GM21737 (cell line): ENCODE results near the gene DAPK3.
"Not testable (repeated sequence)": the region's sequence is repeated elsewhere in the genome, so short reads cannot be mapped to it uniquely, and the experiment has no call there.

Experiments used
- ATAC-seq: cut with Tn5 transposase; IDR thresholded peaks from one replicate; pipeline ENCODE4 v1.9.1; 2021; ENCODE audit warnings: mild to moderate bottlenecking, moderate library complexity; ENCODE audit not compliant: unreplicated experiment

The DAPK3 gene

DNA sequence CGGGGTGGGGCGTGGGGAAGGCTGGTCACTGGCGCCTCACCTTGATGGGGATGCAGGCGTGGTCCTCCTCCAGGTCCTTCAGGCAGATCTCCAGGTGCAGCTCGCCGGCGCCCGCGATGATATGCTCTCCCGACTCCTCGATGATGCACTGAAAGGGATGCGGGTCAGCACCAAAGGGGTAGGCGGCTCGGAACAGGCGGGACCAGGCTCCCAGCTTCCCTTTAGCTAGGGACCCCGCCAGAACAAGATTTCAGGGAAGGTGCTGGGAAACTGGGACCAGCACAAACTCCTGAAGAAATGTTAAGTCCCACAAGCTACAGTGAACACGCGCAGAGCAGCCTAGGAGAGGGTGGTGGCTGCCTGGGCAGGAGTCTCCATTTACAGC lies 8.4 kb upstream of the DAPK3 start:
- no peak for ATAC-seq

DNA sequence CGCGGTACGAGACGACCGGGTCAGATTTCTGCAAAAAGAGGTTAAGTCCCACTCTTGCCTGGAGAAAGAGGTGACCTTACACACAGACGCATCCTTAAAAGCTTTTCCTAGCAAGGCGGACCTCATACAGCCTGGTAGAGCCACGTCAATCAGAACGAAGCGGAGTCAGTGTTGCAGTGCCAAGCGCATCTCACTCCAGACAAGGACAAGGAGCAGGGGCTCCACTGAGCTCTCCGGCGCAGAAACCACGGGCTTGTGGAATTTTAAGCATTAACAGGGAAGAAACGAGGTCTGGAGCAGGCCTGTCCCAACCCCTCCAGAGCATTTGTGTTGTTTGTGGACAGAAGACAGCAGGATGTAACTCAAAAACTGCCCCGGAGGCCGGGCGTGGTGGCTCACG lies 7.2 kb upstream of the DAPK3 start:
- no peak for ATAC-seq

DNA sequence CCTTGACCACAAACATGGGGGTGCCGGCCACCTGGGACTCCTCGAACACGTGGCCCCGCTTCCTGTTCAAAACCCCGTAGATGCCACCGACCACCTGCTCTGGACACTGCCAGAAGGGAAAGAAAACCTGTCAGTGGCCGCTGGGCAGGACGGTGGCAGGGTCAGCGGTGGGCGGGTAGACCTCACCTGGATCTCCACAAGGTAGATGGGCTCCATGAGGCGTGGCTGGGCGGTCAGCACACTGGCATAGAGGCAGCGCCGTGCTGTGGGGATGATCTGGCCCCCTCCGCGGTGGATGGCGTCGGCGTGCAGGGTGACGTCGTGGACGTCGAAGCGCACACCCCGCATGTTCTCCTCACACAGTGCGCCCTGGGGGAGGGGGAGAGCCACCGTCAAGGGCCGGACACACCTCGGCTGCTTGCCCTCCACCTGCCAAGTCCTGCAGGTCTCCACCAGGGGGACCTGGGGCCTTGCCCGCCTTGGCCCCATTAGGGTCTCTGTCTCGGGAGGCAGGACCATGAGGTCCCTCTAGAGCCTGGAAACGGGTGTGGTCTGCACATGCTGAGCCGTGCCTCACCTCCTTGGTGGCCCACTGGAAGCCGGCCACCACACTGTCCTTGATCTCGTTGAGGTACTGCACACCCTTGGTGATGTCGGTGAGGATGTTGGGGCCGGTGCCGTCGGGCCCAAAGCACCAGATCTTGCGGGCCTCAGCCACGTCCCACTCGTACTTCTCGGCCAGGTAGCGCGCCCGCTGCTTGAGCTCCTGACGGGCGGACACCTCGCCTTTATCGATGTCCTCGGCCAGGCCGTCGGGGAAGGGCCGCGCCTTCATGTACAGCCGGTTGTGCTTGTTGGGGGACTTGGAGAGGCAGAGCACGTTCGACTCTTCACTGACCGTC lies 6.6 kb upstream of the DAPK3 start:
- no peak for ATAC-seq

DNA sequence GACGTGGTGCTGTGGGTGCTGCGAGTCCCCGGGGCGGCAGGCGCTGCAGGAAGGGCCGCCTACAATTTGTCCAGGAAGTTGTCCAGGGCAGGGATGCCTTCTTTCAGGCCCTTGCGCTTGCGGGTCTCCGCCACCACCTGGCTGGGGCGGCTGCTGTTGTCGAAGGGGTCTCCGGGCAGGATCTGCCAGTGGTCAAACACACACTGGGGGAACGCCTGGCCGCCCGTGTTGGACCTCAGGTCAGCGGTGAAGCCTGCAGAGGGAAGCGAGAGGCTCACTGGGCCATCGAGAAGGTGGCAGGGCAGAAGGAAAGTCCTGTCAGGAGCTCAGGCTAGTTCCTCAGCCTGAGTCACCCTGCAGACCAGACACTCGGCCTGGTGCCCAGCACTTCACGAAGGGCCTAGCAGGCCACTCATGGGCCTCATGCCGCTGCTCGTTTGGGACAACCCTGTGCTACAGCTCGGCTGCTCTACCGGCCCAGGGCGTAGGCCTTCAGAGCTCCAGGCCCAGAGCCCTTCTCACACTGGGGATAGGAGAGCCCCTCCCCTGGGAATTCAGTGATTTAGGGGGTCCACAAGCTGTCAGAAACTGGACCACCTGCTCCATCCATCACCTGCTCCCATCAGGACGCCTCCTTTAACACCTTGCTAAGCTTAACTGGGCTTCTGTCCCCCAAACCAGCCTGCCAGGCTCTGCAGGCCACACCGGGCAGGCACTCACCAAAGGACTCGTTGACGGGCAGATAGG lies 5.8 kb upstream of the DAPK3 start:
- no peak for ATAC-seq

DNA sequence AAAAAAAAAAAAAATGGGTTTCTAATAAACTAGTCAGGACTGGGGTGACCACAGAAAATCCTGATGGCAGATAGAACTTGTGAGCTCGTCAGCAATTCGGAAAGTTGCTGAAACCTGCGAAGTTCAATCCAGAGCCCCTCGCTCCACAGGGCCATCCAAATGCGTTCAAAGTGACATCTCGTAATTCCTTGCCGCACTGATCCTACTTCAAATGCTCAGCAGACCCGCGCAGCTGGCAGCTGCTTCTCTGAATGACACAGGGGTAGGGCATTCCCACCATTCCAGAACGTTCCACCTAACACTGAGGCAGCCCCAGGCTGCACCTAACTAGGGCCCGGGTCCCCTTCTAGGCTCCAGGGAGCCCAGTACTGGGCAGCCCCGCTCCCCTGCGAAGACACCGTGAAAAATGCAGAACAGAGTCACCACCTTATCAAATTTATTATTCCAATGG lies 4.8 kb upstream of the DAPK3 start:
- no peak for ATAC-seq

DNA sequence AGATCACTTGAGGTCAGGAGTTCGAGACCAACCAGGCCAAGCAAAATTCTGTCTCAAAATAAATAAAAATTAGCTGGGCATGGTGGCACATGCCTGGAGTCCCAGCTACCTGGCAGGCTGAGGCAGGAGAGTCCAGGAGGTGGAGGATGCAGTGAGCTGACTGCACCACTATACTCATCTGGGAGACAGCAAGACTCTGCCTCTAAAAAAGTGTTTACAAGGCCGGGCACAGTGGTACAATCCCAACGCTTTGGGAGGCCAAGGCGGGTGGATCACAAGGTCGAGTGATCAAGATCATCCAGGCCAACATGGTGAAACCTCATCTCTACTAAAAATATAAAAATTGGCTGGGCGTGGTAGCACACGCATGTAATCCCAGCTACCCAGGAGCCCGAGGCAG lies 4.2 kb upstream of the DAPK3 start:
- ATAC-seq = no peak

DNA sequence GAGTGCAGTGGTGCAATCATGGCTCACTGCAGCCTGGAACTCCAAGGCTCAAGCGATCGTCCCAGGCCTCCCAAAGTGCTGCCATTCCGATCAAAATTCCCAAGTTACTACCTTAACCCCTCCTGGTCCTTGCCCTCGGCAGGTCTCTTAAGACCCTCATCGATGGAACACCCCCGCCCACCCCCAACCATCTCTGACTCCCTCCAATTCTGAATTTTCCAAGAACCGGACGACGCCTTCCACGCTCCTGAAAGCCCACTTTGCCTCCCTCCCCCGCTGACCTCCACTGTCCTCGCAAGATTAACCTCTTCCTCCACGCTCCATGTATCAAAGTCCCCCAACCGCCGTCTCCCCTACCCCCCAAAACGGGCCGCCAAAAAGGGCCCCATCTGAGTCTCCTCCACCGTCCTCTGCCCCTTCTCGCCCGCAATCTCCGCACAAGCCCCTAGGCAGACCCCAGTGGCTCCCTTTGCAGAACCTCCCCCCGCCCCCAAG lies 539 bp downstream of the DAPK3 start:
- ATAC-seq = no peak

DNA sequence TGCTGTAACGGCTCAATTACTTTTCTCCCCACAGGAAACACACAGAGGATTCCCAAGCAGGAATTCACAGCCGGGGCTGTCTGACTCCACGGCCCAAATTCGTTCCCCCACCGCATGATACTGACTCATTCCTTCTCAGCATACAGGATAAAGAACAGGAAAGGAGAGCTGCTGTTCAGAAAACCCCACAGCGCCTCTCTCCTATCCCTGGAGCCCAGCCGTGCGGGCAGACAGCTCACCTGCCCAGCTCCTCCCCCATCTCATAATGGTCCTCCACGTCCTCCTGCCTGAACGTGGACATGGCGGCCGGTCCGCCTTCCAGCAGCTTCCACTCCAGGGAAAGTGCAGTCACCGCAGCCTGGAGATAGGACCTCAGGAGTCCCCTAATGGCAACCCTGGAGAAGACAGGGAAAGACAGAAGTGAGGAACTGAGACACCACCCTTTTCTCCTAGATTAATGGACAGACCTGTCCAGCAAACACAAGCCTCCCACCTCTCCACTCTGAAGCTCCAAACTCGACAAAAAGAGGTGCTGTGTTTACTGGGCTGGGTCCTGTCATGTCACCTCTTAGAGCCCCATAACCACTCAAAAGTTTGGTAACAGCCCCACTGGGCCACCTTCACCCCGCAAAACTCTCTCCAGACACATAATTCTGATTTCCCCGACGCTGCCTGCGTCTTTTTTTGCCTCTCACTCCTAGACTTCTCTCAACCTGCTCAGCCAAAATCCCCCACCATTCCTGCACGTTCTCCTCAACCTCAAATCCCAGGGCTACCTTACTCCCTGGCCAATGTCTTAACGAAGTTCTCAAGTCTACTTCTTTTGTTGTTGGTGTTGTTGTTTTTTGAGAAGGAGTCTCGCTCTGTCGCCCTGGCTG lies 1.2 kb downstream of the DAPK3 start:
- no peak for ATAC-seq

DNA sequence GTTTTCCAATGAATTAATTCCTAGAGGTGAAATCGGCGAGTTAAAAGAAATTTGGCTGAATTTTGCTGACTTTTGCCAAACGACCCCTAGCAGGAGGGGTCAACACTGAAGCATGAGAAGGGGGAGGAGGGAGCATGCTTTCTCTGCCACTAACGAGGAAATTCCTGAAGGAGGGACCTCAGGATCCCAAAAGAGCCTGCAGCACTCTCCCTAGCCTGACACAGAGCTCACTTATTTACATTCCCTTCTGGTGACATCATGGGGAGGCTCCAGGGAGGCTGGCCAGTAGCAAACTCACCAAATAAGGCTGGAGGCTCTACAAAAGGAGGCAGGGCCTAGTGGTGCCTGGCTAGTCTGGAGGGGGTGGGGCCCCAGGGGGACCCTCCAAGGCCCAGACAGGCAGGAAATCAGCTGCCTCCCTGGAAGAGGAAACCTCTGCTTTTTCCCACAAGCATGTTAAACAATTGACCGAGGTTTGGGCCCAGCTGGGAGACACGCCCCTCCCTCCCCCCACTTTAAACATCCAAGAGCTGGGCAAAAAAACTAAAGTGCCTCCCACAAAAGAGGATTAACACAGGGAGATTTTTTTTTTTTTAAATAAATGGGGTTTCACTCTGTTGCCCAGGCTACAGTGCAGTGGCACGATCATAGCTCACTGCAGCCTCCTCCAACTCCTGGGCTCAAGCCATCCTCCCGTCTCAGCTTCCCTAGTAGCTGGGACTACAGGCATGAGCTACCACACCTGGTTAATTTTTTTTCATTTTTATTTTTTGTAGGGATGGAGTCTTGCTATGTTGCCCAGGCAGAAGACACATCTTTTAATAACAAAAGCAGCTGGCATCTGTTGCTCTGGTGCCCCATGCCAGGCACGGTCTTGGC lies 2.1 kb downstream of the DAPK3 start:
- no peak for ATAC-seq

DNA sequence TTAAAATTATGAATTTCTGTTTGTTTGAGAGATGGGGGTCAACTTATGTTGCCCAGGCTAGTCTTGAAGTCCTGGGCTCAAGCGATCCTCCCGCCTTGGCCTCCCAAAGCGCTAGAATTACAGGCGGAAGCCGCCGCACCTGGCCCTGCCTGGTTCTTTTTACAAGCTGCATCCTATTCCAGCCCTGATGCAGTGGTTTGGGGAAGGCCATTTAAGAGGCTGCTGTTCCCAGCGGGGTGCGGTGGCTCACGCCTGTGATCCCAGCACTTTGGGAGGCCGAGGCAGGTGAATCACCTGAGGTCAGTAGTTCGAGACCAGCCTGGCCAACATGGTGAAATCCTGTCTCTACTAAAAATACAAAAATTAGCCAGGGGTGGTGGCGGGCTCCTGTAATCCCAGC lies 2.9 kb downstream of the DAPK3 start:
- ATAC-seq = not testable (repeated sequence)

DNA sequence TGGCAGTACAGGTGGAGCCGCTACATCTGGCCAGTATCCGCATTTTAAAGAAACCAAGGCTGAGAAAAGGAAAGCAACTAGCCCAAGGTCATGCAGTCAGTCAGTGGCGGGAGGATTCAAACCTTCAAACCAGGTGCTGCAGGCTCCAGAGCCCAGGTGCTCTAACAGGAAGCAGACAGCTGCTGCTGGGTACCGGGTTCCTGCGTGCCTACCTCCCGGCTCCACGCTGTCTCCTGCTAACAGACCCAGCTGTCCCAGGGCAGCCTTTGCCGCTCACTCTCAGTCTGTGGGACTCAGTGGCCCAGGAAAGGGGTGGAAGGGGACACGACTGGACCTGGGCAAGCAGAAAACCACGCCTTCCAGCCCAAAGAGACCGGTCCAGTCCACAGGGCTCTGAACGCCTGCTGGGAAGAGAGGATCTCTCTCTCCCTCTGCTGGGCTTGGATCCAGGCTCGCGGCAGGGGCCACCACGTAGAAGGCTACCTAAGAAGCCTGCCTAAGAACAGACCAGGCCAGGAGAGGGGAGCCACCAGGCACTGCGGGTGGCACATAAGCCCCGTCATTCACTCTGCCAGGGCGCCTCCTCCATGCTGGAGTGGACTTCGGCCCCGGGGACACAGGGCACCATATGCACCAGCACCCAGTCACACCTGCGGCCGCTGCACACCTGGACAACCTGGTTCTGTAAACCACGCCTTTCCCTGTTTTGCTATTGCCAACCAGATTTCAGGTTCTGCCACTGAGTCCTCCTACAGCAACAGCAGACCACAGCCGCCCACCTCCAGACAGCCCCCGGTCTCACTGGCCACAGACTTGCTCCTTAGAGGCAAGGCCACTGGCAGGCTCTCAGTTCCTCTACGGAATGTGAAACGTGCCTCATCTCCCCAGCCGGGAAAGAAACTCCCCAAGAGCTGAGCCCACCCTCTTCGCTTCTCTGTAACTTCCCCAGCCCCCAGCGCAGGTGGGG lies 4.6 kb downstream of the DAPK3 start:
- no peak for ATAC-seq

DNA sequence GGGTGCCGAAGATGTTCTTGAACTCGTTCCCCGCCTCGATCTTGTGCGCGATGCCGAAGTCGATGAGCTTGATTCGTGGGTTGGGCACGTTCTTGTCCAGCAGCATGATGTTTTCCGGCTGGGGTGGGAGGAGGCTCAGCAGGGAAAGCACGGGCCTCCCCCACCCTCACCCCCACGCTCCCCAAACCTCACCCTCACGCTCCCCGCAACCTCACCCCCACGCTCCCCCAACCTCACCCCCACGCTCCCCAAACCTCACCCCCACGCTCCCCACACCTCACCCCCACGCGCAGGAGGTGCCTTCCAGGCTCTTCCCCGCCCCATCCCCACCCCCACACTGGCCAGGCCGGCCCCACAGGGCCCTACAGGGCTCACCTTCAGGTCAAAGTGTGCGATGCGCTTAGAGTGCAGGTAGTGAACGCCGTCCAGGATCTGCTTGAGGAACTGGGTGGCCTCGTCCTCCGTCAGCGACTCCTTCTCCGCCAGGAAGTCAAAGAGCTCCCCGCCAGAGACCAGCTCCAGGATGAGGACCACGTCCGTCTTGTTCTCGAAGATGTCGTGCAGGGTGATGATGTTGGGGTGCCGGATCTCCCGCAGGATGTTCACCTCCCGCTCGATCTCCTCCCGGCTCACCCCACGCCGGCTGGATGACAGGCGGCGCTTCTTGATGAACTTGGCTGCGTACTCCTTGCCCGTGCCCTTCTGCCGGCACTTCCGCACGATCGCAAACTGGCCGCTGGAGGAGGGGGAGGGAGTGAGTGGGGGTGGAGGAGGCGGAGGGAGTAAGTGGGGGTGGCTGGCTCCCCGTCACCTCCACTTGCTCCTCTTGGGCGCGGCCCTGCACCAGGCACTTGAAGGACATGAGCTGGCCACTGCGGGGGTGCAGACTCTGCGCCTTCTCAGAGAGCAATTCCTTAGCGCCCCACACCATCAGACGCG lies 6.4 kb downstream of the DAPK3 start:
- no peak for ATAC-seq

DNA sequence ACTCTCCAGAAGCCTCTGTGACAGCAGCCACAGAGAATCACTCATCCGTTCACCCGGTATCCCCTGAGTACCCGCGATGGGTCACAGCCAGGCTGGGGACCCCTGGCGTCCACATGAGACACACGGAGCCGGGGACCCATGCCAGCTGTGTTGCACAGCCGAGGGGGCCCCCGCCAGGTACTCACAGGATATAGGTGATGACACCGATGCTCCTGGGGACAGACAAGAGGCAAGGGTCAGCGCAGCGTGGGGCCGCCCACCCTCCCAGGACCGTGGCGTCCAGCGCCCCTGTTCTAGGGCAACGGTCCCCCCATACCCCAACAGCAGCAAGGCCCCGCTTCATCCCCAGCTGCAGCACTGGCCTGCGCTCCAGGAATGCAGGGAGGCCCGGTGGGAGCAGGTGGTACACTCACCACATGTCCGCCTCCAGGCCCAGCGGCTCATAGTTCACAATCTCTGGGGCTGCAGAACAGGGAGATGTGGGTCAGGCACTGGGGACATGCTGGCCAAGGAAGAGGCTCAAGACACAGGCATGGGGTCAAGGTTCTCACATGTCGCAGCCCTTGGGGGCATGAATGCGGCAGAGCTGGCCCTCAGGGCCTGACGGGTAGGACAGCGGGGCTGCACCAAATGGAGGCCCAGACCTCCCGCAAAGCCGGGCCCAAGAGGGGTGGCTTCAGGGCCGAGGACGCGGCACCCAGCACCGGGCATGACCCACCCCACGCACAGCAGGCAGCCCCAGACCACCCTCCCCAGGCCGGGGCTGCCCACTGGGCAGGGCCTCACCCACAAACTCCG lies 7.2 kb downstream of the DAPK3 start:
- ATAC-seq = no peak

DNA sequence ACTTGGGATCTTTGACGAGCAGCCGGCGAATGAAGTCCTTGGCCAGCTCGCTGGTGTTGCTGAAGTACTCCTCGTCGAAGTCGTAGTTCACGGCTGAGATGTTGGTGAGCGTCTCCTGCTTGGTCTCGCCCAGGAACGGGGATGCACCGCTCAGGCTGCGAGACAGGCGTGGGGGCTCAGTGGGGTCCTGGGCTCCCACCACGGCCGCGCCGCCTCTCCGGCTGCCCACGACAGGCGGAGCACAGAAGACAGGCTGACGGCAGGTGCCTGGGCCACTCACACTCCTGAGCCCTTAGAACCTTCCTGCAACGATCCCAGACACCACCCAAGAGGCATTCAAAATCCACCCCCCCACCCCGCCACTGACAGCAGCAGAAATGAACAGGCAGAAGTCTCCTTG lies 9.9 kb downstream of the DAPK3 start:
- ATAC-seq = no peak

DNA sequence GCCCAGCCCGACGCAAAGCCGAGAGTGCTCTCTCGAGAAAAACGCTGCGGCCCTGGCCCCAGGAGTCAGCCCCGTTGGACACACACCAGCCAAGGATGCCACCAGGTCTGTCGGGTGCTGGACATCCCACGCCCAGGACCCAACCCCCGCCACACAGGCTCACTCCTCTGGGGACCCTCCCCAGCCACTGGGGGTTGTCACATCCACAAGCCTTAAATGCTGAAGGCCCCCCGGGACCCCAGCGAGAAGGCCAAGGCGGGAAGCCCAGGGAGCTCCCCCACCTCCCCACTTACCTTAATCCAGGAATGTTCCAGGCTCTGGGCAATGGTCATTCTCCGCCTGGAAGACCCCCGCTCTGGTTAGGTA lies 11.2 kb downstream of the DAPK3 start:
- ATAC-seq = no peak

DNA sequence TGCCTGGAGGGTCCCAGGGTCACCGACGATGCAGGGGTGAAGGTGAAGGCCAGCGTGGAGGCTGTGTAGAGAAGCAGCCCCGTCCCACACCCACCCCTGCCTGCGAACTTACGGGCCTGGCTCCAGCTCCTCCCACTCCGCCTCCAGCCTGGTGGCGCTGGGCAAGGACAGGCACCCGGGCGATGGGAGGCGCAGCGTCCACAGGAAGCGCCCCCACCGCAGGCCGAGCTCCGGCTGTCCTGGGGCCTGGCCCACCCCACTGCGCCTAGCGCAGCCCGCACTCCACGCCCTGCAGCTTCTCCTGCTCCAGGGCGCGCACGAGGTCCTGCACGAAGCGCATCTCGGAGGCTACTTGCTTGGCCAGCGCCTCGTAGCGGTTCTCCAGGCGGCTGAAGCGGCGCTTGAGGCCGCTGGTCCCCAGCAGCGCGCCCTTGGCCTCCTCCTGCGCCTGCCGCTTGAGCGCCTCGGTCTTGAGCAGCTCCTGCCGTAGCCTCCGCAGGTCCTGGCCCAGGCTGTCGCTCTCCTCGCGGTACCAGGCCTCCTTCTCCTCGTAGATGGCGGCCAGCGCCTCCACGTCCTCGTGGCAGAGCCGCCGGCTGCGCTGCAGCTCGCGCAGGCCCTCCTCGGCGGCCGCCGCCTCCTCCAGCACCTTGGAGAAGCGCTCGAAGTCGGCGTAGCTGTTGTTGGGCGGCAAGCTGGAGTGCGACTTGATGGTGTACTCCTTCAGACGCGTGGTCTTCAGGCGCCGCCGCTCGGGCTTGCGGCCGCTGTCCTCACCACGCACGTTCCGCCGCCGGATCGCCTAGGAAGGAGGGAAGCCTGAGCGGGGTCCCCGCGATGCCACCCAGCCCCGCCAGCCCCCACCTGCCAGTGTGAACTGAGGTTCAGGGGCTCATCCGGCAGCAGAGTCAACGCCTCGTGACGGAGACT lies 11.8 kb downstream of the DAPK3 start:
- no peak for ATAC-seq
